GM12878 (cell line): ENCODE data around the gene EMX1. TPM values are rescaled to one million over a fixed set of nuclear protein-coding genes. Genes with fewer than 3 reads are reported as not detected.

ENCODE experiments used
- BMI1 ChIP-seq: fragments of 450-650 bp; IDR thresholded peaks from 2 replicates; pipeline ENCODE4 v1.6.1; 2016; ENCODE audit warnings: mild to moderate bottlenecking, moderate library complexity, borderline replicate concordance
- CUX1 ChIP-seq: IDR thresholded peaks from 2 replicates; pipeline ENCODE4 v1.6.1; 2012; ENCODE audit warnings: improper control_type of control experiment, low read depth, low read length; ENCODE audit not compliant: insufficient replicate concordance
- EED ChIP-seq: sonication (generic); IDR thresholded peaks from 2 replicates; pipeline ENCODE4 v1.6.1; 2016; ENCODE audit warnings: antibody characterized with exemption, low read depth
- EZH2 ChIP-seq: IDR thresholded peaks from 2 replicates; pipeline ENCODE4 v1.6.1; 2012; ENCODE audit warnings: low read depth, mild to moderate bottlenecking, control low read depth, inconsistent platforms, low read length, borderline replicate concordance; ENCODE audit not compliant: control insufficient read depth
- GABPA ChIP-seq: IDR thresholded peaks from 2 replicates; pipeline ENCODE4 v1.6.1; 2014; ENCODE audit warnings: antibody characterized with exemption, low read depth, mild to moderate bottlenecking, inconsistent platforms
- IKZF1 ChIP-seq: fragments of 450-650 bp; conservative IDR thresholded peaks from 2 replicates; pipeline ENCODE4 v1.6.1; 2017; ENCODE audit warnings: antibody characterized with exemption, mild to moderate bottlenecking
- MYC ChIP-seq: IDR thresholded peaks from 2 replicates; pipeline ENCODE4 v1.6.1; 2011; ENCODE audit warnings: mild to moderate bottlenecking, low read length, moderate library complexity, inconsistent platforms; ENCODE audit not compliant: insufficient read depth, insufficient replicate concordance, insufficient read length, severe bottlenecking
- NFYB ChIP-seq: IDR thresholded peaks from 2 replicates; pipeline ENCODE4 v1.6.1; 2011; ENCODE audit warnings: low read depth, mild to moderate bottlenecking, low read length, improper control_type of control experiment, moderate library complexity; ENCODE audit not compliant: insufficient read depth
- RAD21 ChIP-seq: IDR thresholded peaks from 2 replicates; pipeline ENCODE4 v1.6.1; 2011; ENCODE audit warnings: mild to moderate bottlenecking, low read depth, low read length, moderate library complexity; ENCODE audit not compliant: insufficient read depth
- RBBP5 ChIP-seq: fragments of 200-600 bp; sonication (generic); conservative IDR thresholded peaks from 2 replicates; pipeline ENCODE4 v1.6.1; 2016
- SKIL ChIP-seq: fragments of 450-650 bp; IDR thresholded peaks from 2 replicates; pipeline ENCODE4 v1.6.1; 2017; ENCODE audit warnings: mild to moderate bottlenecking, low read depth, inconsistent platforms; ENCODE audit not compliant: poor library complexity, severe bottlenecking
- SMAD5 ChIP-seq: IDR thresholded peaks from 2 replicates; pipeline ENCODE4 v1.6.1; 2016; ENCODE audit warnings: antibody characterized with exemption, low read depth
- SP1 ChIP-seq: IDR thresholded peaks from one replicate; pipeline ENCODE4 v1.6.1; 2011; ENCODE audit warnings: low read depth, low read length
- ZBTB40 ChIP-seq: fragments of 450-650 bp; IDR thresholded peaks from 2 replicates; pipeline ENCODE4 v1.6.1; 2016; ENCODE audit warnings: mild to moderate bottlenecking, moderate library complexity, borderline replicate concordance
- ZNF24 ChIP-seq: fragments of 450-650 bp; IDR thresholded peaks from 2 replicates; pipeline ENCODE4 v1.6.1; 2017; ENCODE audit warnings: antibody characterized with exemption, mild to moderate bottlenecking
- ZSCAN29 ChIP-seq: fragments of 450-650 bp; IDR thresholded peaks from 2 replicates; pipeline ENCODE4 v1.6.1; 2017; ENCODE audit warnings: mild to moderate bottlenecking, moderate library complexity
- polyA plus RNA-seq, 11 experiments: library from polyadenylated mRNA; depleted of rRNA in 4 of 11; unstranded in 6 of 11; stranded (reverse) in 5 of 11; fragments of >200 nt; fragmentation: Nextera tagmentation in 4 of 11; fragmentation: Illumina TruSeq in 1 of 11; extraction: Ambion mirVana in 4 of 11; extraction: Trizol in 1 of 11; gene quantifications; 1 replicate in 1 of 11; 2 replicates in 10 of 11; pipeline versions ENCODE4 v1.2.1 to v1.2.3, GENCODE V29; 2011 to 2016; ENCODE audit warnings: inconsistent platforms in 2 of 11, missing spikeins in 2 of 11, low read depth in 1 of 11
- total RNA-seq, 4 experiments: library from RNA; depleted of rRNA in 3 of 4; stranded (reverse); fragments of >200 nt in 3 of 4; fragmentation: Illumina TruSeq in 1 of 4; extraction: Trizol in 1 of 4; gene quantifications; 2 replicates each; pipeline versions ENCODE4 v1.2.1 to v1.2.3, GENCODE V29; 2013 to 2021
- TF ChIP-seq, protein P1 (sequence below): IDR thresholded peaks from 2 replicates; pipeline ENCODE4 v1.6.1; 2011; ENCODE audit warnings: borderline replicate concordance, low read depth, mild to moderate bottlenecking, moderate library complexity, mixed read lengths, low read length; ENCODE audit not compliant: insufficient read depth; ENCODE audit errors: extremely low read length

EMX1 gene
- total and polyA plus RNA-seq, 10 of the 15 experiments (the other 5 are each of a cell fraction or from before 2014, with no cell fraction given) = 0.07 to 5.1 (median 1.2) TPM; not detected in 1

DNA sequence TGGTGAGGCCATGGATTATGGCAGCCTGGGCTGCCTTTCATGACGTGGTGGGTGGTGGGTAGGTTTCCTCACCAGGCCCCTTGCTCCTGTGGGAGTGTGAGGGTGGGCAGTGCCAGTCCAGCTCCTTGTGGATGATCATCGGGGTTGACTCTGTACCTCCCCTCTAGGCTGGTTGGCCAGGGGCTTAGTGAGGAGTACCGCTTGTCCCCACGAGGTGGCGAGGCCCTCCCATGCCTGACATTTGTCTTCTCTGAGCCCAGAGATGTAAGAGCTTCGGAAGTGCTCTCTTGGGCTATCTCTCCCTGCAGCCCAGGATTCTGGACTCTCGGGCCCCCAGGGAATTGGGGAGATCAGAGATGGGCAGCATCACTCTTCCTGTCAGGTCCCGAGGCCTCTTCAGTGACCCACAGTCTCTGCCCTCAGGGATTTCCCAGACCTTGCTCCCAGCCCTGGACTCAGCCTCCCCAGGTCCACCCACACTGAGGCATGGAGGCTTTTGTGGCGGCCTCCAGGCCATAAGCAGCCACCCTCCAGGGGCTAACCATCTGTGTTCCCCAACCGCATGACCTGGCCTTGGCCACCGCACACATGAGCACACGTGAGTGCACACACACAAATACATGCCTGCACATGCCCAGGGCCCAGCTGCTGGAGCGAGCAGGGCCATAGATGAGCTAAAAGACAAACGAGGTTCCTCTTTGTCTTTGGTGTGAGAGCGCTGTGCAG is 23.6 kb upstream of the EMX1 start (continued):
- no peak for TF ChIP-seq ZBTB40
- peak; percentile 73 for TF ChIP-seq RAD21
- TF ChIP-seq IKZF1 = peak; percentile 92
- no peak for TF ChIP-seq MYC
- TF ChIP-seq ZSCAN29 = no peak
- TF ChIP-seq, protein P1, sequence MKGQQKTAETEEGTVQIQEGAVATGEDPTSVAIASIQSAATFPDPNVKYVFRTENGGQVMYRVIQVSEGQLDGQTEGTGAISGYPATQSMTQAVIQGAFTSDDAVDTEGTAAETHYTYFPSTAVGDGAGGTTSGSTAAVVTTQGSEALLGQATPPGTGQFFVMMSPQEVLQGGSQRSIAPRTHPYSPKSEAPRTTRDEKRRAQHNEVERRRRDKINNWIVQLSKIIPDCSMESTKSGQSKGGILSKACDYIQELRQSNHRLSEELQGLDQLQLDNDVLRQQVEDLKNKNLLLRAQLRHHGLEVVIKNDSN = no peak
- TF ChIP-seq RBBP5 = no peak
- no peak for TF ChIP-seq NFYB
- peak; percentile 50 for TF ChIP-seq EED
- peak; percentile 41 for TF ChIP-seq SP1
- TF ChIP-seq ZNF24 = no peak
- no peak for TF ChIP-seq GABPA
- TF ChIP-seq BMI1 = no peak
- TF ChIP-seq SKIL = peak; percentile 78
- TF ChIP-seq CUX1 = no peak
- no peak for TF ChIP-seq SMAD5
- no peak for TF ChIP-seq EZH2
